KMS-11 (cell line): Measurements from ENCODE around the gene CD58.
A peak's percentile ranks its signal among the peaks of the same experiment; 100 is the strongest.

Experiments
- H2AFZ ChIP-seq: fragments of 200-600 bp; sonication (generic); 2 replicates; pipeline ENCODE4 v1.6.1; 2016; ENCODE audit warnings: antibody characterized with exemption, mixed run types, low read depth
- H3K27ac ChIP-seq: fragments of 200-600 bp; sonication (generic); 2 replicates; pipeline ENCODE4 v1.6.1; 2016; ENCODE audit warnings: mild to moderate bottlenecking, mixed run types
- H3K27me3 ChIP-seq: fragments of 200-600 bp; sonication (generic); 2 replicates; pipeline ENCODE4 v1.6.1; 2017; ENCODE audit warnings: mild to moderate bottlenecking, low read depth, mixed run types, moderate library complexity; ENCODE audit not compliant: insufficient read depth
- H3K36me3 ChIP-seq: fragments of 200-600 bp; sonication (generic); 2 replicates; pipeline ENCODE4 v1.6.1; 2017; ENCODE audit warnings: mild to moderate bottlenecking, mixed run types; ENCODE audit not compliant: insufficient read depth
- H3K4me1 ChIP-seq: fragments of 200-600 bp; sonication (generic); 2 replicates; pipeline ENCODE4 v1.6.1; 2016; ENCODE audit warnings: mild to moderate bottlenecking, low read depth, mixed run types; ENCODE audit not compliant: poor library complexity, severe bottlenecking
- H3K4me2 ChIP-seq: fragments of 200-600 bp; sonication (generic); 2 replicates; pipeline ENCODE4 v1.7.0; 2016; ENCODE audit warnings: mild to moderate bottlenecking, mixed run types
- H3K4me3 ChIP-seq: fragments of 200-600 bp; sonication (generic); IDR thresholded peaks from 2 replicates; pipeline ENCODE4 v1.6.1; 2017; ENCODE audit warnings: low read depth, low read length, mixed read lengths; ENCODE audit not compliant: insufficient read depth
- H3K79me2 ChIP-seq: fragments of 200-600 bp; sonication (generic); 2 replicates; pipeline ENCODE4 v1.6.1; 2016; ENCODE audit warnings: low read depth, mixed run types; ENCODE audit not compliant: insufficient read depth
- H3K9ac ChIP-seq: fragments of 200-600 bp; sonication (generic); 2 replicates; pipeline ENCODE4 v1.6.1; 2016; ENCODE audit warnings: mild to moderate bottlenecking, mixed run types
- H4K20me1 ChIP-seq: fragments of 200-600 bp; sonication (generic); 2 replicates; pipeline ENCODE4 v1.6.1; 2016; ENCODE audit warnings: mild to moderate bottlenecking, mixed run types; ENCODE audit not compliant: insufficient read depth
- TF ChIP-seq, protein P1 (sequence below): fragments of 200-600 bp; sonication (generic); conservative IDR thresholded peaks from 2 replicates; pipeline ENCODE4 v1.6.1; 2017; ENCODE audit warnings: low read depth, mild to moderate bottlenecking, antibody characterized with exemption, low read length, moderate library complexity, mixed read lengths

Gene CD58

DNA sequence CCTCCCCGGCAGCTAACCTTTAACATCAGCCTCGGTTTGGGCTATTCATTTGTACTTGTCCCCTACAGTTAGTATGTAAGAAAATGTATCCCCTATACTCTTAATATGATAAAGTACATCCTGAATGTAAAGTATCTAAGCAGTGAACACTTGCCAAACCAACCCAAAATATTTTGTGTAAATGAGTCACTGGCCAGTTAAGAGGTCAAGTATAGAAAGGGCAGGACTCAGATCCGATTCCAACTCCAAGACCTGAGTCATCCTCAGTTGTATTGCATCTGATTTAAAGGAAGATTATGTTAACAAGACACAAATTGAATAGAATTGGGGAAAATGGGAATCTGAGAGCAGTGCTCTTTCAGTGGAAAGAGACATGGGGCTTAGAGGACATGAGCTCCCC lies 84.4 kb downstream of the CD58 start:
- Histone ChIP-seq H3K4me3 (no peak overlapping the region), H3K79me2 (no peaks in the 10 kb centered on the region), H3K4me2 (no peak overlapping the region), H3K9ac (no peak overlapping the region), H3K4me1 (peaks cover 7% of the 10 kb centered on the region), H2AFZ (no peak overlapping the region), H3K27ac (no peak overlapping the region), H3K36me3 (no peaks in the 10 kb centered on the region), H3K27me3 (no peaks in the 10 kb centered on the region), H4K20me1 (no peaks in the 10 kb centered on the region)
- TF ChIP-seq, protein P1, sequence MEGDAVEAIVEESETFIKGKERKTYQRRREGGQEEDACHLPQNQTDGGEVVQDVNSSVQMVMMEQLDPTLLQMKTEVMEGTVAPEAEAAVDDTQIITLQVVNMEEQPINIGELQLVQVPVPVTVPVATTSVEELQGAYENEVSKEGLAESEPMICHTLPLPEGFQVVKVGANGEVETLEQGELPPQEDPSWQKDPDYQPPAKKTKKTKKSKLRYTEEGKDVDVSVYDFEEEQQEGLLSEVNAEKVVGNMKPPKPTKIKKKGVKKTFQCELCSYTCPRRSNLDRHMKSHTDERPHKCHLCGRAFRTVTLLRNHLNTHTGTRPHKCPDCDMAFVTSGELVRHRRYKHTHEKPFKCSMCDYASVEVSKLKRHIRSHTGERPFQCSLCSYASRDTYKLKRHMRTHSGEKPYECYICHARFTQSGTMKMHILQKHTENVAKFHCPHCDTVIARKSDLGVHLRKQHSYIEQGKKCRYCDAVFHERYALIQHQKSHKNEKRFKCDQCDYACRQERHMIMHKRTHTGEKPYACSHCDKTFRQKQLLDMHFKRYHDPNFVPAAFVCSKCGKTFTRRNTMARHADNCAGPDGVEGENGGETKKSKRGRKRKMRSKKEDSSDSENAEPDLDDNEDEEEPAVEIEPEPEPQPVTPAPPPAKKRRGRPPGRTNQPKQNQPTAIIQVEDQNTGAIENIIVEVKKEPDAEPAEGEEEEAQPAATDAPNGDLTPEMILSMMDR = no peak

DNA sequence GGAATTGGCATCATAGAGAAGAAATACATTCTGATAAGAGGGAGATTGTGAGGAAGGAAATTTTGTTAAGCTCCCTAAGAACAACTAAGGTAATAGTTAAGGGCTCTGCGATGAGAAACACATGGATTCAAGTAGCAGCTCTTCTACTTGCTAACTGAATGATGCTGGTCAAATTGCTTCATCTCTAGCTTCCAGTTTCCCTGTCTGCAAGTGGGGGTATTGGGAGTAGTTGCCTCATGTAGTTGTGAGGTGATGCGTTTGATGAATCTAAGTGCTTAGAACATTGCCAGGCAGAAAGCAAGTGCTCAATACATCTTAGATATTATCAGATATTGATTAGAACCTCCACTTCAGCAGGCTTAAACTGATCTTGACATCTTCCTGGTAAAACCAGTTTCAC lies 84.8 kb downstream of the CD58 start:
- Histone ChIP-seq H4K20me1 (no peaks in the 10 kb centered on the region), H3K27ac (no peak overlapping the region), H3K36me3 (no peaks in the 10 kb centered on the region), H3K4me1 (peaks cover 7% of the 10 kb centered on the region), H3K9ac (no peak overlapping the region), H3K4me2 (no peak overlapping the region), H2AFZ (no peak overlapping the region), H3K27me3 (no peaks in the 10 kb centered on the region), H3K79me2 (no peaks in the 10 kb centered on the region), H3K4me3 (no peak overlapping the region)
- TF ChIP-seq, protein P1 = no peak

DNA sequence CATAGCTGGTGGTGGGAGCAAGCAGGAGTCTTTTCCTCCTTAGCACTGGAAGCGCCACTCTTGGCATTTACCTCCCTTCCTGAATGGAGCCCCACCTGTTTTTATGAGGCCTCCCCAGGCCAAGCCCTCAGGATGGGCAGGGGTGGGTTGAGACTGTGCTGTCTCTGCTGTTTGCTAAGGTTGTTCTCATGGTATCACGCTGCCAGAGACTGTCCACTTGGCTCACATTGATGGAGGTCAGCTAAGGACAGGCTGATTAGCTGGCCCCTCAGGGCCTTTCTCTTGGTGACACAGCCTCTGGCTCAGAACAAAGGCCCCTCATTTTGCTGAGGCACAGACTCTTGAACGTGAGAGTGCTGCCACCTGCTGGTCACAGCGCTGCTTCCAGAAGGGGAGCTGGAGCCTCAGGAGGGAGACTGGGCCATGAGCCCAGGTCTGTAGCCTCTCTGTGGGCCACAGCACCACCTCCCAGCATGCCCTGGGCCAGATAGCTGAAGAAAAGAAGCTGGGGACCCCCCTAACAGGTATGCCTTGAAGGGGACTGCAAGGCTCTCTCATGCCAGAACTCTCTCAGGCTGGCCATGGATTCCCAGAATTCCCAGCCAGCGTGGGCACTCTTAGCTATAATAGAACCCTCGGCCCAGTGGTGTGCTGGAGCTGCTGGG lies 85.6 kb downstream of the CD58 start:
- Histone ChIP-seq H3K79me2 (no peaks in the 10 kb centered on the region), H3K4me1 (peaks cover 7% of the 10 kb centered on the region), H3K4me2 (no peak overlapping the region), H3K4me3 (no peak overlapping the region), H3K36me3 (no peaks in the 10 kb centered on the region), H2AFZ (peak overlapping the region; percentile 57; the same call in 1 of the 2 replicates), H3K27me3 (no peaks in the 10 kb centered on the region), H4K20me1 (no peaks in the 10 kb centered on the region), H3K27ac (no peak overlapping the region), H3K9ac (no peak overlapping the region; the same call in 1 of the 2 replicates)
- TF ChIP-seq, protein P1 = peak; percentile 79

DNA sequence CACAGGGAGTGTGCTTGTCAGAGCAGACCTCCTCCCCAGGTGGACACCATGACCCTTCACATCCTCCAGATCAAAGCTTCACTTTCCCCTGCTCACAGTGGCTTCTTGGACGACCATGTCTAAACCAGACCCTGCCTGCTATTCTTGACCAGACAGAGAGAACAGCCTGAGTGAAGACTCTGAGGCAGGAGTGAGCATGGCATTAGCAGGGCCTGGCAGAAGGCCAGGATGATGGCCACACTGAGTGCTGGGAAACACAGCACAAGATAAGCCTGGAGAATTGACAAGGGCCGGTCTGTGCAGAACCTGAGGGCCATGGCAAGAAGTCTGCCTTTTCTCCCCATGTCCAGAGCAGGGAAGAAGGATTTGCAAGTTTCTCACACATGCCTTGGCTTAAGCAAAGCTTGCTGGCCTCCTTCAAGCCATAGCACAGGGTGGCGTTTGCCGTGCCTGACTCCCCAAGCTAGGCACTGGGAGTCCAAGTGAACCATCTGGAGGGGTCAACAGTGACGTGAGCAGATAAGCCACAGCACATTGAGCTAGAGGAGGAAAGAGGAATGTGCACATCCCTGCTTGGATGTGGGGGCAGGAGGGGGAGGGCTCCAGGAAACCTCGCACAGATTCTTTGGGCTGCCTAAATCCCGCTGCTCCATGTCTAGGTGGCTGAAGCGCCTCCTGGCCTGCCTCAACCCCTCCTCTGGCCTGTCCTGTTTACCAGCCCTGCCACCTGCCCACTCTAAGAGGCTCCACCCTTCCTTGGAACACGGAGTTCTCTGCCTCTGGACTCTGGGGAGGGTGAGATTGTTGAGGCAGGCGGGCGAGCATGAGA lies 87.1 kb downstream of the CD58 start:
- no peak overlapping the region for H3K4me3 ChIP-seq
- H3K27me3 ChIP-seq = no peaks in the 10 kb centered on the region
- H3K4me1 ChIP-seq = peaks cover 7% of the 10 kb centered on the region
- no peak overlapping the region for H3K4me2 ChIP-seq
- H4K20me1 ChIP-seq = no peaks in the 10 kb centered on the region
- no peaks in the 10 kb centered on the region for H3K79me2 ChIP-seq
- TF ChIP-seq, protein P1 = no peak
- no peak overlapping the region for H3K9ac ChIP-seq
- H2AFZ ChIP-seq = no peak overlapping the region
- no peaks in the 10 kb centered on the region for H3K36me3 ChIP-seq
- no peak overlapping the region for H3K27ac ChIP-seq
